Adipocyte (in vitro differentiated cells): ENCODE measurements around the gene TMEM164.
"Not testable (repeated sequence)": the region's sequence is repeated elsewhere in the genome, so short reads cannot be mapped to it uniquely, and the experiment has no call there.

Source experiments
- DNase-seq: peaks from one replicate; pipeline ENCODE4 v3.0.0-alpha.2; 2015; ENCODE audit warnings: low read depth
- H3K27me3 ChIP-seq: replicated peaks from 2 replicates; pipeline ENCODE4 v1.7.0; 2013; ENCODE audit warnings: mild to moderate bottlenecking, low read length, moderate library complexity; ENCODE audit not compliant: control insufficient read depth, insufficient read depth
- H3K36me3 ChIP-seq: 2 replicates; pipeline ENCODE4 v1.7.0; 2013; ENCODE audit warnings: low read length, mild to moderate bottlenecking, moderate library complexity; ENCODE audit not compliant: control insufficient read depth, insufficient read depth, severe bottlenecking
- H3K4me1 ChIP-seq: 2 replicates; pipeline ENCODE4 v1.7.0; 2013; ENCODE audit warnings: mild to moderate bottlenecking, low read length, moderate library complexity; ENCODE audit not compliant: control insufficient read depth, insufficient read depth
- H3K4me3 ChIP-seq: 2 replicates; pipeline ENCODE4 v1.7.0; 2013; ENCODE audit warnings: mild to moderate bottlenecking, low read length, moderate library complexity
- H3K9ac ChIP-seq: 2 replicates; pipeline ENCODE4 v1.7.0; 2013; ENCODE audit warnings: mild to moderate bottlenecking, low read length, moderate library complexity
- H3K9me3 ChIP-seq: 2 replicates; pipeline ENCODE4 v1.7.0; 2013; ENCODE audit warnings: mild to moderate bottlenecking, low read length, moderate library complexity; ENCODE audit not compliant: control insufficient read depth

The TMEM164 gene

DNA sequence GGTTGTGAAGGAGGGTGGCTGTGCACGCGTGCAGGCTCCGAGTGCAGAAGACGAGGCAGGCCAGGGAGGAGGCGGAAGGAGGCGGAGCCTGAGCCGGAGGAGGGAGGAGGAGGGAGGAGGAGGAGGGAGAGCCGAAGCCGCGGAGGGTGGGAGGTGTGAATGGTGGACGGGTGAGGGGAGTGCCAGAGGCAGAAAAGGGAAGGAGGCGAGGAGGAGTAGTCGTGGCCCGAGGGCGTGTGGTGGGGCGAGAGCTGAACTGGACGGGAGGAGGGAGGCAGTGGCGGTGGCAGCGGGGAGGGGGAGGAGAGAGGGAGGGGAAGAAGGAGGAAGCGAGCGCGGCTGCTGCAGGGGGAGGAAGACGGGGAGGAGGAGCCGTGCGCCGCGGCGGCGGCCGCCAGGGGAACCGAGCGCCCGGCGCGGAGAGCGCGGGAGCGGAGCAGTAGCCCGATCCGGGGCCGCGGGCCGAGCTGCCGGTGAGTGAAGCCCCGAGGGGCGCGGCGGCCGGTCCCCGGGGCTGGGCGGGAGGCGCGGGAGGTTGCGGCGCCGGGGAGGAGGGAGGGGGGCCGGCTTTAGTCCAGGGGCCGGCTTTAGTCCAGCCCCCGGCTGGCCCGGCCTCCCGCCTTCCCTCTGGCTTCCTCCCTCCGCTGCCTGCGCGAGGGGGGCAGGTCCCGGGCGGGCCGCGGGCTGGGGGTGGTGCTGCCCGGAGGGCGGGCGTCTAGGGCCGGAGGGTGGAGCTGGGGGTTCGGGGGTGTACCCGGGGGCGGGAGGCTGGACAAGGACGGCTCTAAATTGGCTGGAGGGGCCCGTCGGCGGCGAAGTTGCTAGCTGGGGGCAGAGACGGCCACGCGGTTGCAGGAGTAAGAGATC lies at the start of gene TMEM164:
Gene TMEM164 (plus strand): TSS at position 815 of the 867 bp plus-strand sequence. CDS start 661 bp downstream, outside the sequence.
- peak within 1 kb of the TSS; percentile 86 for H3K9ac ChIP-seq
- H3K4me3 ChIP-seq: peak within 1 kb of the TSS; percentile 83
- no peaks in the 10 kb centered on the region for H3K36me3 ChIP-seq
- DNase-seq: peak; percentile 80
- peaks cover 20% of the 10 kb centered on the region for H3K4me1 ChIP-seq
- no peaks in the 10 kb centered on the region for H3K9me3 ChIP-seq
- H3K27me3 ChIP-seq: peaks cover 12% of the 10 kb centered on the region

DNA sequence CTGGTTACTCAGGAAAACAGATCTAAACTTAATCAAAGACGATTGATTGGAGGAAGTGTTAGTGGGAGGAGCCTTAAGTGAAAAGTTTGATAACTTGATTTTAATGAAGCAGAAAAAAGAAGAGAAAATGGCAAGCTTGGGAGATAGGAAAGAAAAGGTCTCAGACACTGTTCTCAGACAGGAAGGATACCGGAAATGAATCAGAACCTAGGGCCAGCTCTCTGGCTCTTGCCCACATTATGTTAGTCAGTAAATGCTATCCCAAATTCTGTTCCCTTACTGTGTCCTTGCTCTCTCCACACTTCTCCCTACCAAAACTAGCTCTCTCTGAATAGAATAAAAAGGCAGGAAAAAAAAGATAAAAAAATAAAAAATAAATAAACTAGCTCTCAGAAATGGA lies 48.6 kb upstream of the TMEM164 start:
- H3K9me3 ChIP-seq: no peaks in the 10 kb centered on the region
- H3K4me3 ChIP-seq: no peak overlapping the region
- peaks cover 20% of the 10 kb centered on the region for H3K27me3 ChIP-seq

GRCh38 chrX:109954955-109955354 lies 48.0 kb upstream of the TMEM164 start:
- no peaks in the 10 kb centered on the region for H3K36me3 ChIP-seq
- H3K9ac ChIP-seq: no peak overlapping the region
- DNase-seq: no peak
- H3K9me3 ChIP-seq: no peaks in the 10 kb centered on the region
- peaks cover 4% of the 10 kb centered on the region for H3K4me1 ChIP-seq
- peaks cover 19% of the 10 kb centered on the region for H3K27me3 ChIP-seq
- H3K4me3 ChIP-seq: no peak overlapping the region

More for the DNA sequence above, 48.6 kb upstream of the TMEM164 start:
- Histone ChIP-seq H3K4me1 (peaks cover 4% of the 10 kb centered on the region), H3K9ac (no peak overlapping the region), H3K36me3 (no peaks in the 10 kb centered on the region)
- DNase-seq: no peak

GRCh38 chrX:109958266-109958665 lies 44.6 kb upstream of the TMEM164 start:
- Histone ChIP-seq H3K4me1 (peaks cover 4% of the 10 kb centered on the region), H3K27me3 (peaks cover 22% of the 10 kb centered on the region), H3K9me3 (no peaks in the 10 kb centered on the region), H3K9ac (no peak overlapping the region), H3K4me3 (no peak overlapping the region), H3K36me3 (no peaks in the 10 kb centered on the region)
- no peak for DNase-seq

GRCh38 chrX:109959356-109959871 lies 43.5 kb upstream of the TMEM164 start:
- Histone ChIP-seq H3K9me3 (no peaks in the 10 kb centered on the region), H3K9ac (no peak overlapping the region), H3K27me3 (peaks cover 21% of the 10 kb centered on the region), H3K4me1 (peaks cover 4% of the 10 kb centered on the region), H3K36me3 (no peaks in the 10 kb centered on the region), H3K4me3 (no peak overlapping the region)
- no peak for DNase-seq

DNA sequence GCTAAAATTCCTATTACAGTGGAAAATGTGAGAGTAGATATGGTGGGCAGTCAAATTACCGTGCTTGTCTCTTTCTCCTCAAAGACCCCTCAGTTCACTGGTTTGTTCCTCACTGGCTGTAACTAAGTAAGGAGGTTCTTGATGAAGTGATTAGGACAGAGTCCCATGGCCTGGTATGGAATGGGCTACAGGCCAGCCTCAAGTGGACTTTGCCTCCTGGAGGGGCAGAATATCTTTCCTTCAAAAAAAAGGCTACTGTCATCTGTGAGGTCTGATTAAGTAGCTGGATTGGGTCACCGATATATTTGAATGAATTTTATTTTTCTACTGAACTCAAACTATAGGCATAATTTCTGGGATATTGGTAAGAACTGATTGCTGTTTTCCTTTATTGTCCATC lies 38.5 kb upstream of the TMEM164 start:
- Histone ChIP-seq H3K4me1 (peaks cover 14% of the 10 kb centered on the region), H3K36me3 (no peaks in the 10 kb centered on the region), H3K4me3 (no peak overlapping the region)

GRCh38 chrX:109966246-109966645 lies 36.7 kb upstream of the TMEM164 start:
- H3K9ac ChIP-seq: no peak overlapping the region
- H3K27me3 ChIP-seq: peaks cover 13% of the 10 kb centered on the region

More for the DNA sequence above, 38.5 kb upstream of the TMEM164 start:
- Histone ChIP-seq H3K9me3 (peaks cover 4% of the 10 kb centered on the region), H3K27me3 (peaks cover 12% of the 10 kb centered on the region), H3K9ac (no peak overlapping the region)
- DNase-seq: no peak

DNA sequence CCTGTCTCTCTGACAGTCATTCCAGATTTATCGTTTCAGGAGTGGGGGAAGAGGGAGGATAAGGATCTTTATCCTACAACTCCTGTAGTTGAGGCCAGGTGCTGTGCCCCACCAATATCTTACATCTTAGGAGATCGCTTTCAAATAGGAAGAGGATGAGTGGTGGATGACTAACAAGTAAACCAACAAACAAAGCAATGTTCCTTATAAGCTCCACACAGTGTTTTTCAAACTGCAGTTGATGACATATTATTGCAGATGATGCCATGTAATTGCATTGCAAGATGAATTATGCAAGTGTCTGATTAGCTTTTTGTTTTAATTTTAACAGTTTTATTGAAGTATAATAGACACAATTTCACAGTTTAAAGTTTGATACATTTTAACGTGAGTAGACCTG lies 35.8 kb upstream of the TMEM164 start:
- no peak overlapping the region for H3K4me3 ChIP-seq
- no peaks in the 10 kb centered on the region for H3K36me3 ChIP-seq
- peaks cover 8% of the 10 kb centered on the region for H3K27me3 ChIP-seq
- no peak for DNase-seq
- peaks cover 14% of the 10 kb centered on the region for H3K4me1 ChIP-seq
- H3K9ac ChIP-seq: no peak overlapping the region
- peaks cover 4% of the 10 kb centered on the region for H3K9me3 ChIP-seq

More at GRCh38 chrX:109966246-109966645, 36.7 kb upstream of the TMEM164 start:
- DNase-seq: peak; percentile 4
- Histone ChIP-seq H3K36me3 (no peaks in the 10 kb centered on the region), H3K4me3 (no peak overlapping the region), H3K9me3 (peaks cover 4% of the 10 kb centered on the region), H3K4me1 (peaks cover 14% of the 10 kb centered on the region)

DNA sequence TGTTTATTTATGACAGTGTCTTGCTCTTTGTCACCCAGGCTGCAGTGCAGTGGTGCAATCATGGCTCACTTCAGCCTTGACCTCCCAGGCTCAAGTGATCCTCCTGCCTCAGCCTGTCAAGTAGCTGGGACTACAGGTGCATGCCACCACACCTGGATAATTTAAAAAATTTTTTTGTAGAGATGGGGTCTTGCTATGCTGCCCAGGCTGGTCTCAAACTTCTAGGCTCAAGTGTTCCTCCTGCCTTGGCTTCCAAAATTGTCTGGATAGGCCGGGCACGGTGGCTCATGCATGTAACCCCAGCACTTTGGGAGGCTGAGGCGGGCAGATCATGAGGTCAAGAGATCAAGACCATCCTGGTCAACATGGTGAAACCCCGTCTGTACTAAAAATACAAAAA lies 32.1 kb upstream of the TMEM164 start:
- not testable (repeated sequence) for H3K36me3 ChIP-seq, H3K27me3 ChIP-seq, H3K4me3 ChIP-seq, DNase-seq, H3K9ac ChIP-seq
- Histone ChIP-seq H3K9me3 (peaks cover 11% of the 10 kb centered on the region), H3K4me1 (peaks cover 20% of the 10 kb centered on the region)

DNA sequence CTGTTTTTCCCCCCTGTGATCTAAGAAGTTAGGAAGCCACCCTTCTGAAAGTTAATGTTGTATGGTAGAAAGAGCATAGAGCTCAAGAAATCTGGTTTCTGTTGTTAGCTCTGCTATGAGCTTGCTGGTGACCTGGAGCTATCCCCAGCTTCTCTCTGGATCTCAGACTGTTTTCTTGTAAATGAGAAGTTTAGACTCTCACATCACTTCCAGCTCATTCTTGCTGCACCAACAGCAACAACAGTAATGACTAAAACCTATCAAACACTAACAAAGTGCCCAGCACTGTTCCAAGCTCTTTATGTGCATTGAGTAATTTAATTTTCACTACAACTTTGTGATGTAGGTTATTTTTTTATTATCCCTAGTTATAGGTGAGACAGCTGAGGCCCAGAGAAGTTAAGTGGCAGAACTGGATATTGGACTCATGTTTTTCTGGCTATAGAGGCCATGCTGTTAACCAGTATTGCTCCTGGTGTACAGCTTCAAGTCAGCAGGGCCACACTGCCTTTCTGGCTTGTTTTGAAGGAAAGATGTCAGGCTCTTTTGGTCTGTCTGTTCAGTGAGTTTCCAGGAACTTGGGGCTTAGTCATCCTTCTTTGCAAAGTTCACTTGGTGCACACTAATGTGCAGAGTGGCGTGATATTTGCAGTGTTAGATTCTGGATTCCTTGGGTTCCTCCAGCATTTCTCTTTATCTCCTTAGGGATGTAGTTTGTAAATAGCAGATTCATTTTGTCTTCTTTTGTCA lies 27.8 kb upstream of the TMEM164 start:
- Histone ChIP-seq H3K4me1 (peaks cover 7% of the 10 kb centered on the region), H3K4me3 (no peak overlapping the region), H3K27me3 (peaks cover 27% of the 10 kb centered on the region), H3K36me3 (no peaks in the 10 kb centered on the region), H3K9ac (peak overlapping the region; percentile 40), H3K9me3 (peaks cover 7% of the 10 kb centered on the region)
- DNase-seq: no peak

DNA sequence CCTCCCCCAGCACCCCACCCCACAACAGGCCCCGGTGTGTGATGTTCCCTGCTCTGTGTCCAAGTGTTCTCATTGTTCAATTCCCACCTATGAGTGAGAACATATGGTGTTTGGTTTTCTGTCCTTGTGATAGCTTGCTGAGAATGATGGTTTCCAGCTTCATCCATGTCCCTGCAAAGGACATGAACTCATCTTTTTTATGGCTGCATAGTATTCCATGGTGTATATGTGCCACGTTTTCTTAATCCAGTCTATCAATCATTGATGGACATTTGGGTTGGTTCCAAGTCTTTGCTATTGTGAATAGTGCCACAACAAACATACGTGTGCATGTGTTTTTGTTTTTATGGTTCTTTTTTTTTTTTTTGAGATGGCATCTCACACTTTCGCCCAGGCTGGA lies 17.7 kb upstream of the TMEM164 start:
- not testable (repeated sequence) for H3K4me3 ChIP-seq, DNase-seq, H3K9ac ChIP-seq, H3K36me3 ChIP-seq, H3K4me1 ChIP-seq, H3K9me3 ChIP-seq
- H3K27me3 ChIP-seq: peaks cover 13% of the 10 kb centered on the region
